GM20000 (cell line): ENCODE measurements around the gene GNG13.

Experiments
- DNase-seq: peaks from one replicate; pipeline ENCODE4 v3.0.0; 2012; ENCODE audit warnings: low spot score
- TF ChIP-seq, protein P1 (sequence below): IDR thresholded peaks from 2 replicates; pipeline ENCODE4 v1.5.1; 2012; ENCODE audit warnings: mild to moderate bottlenecking, control low read depth; ENCODE audit errors: extremely low read depth, missing control alignments

The GNG13 gene, protein sequence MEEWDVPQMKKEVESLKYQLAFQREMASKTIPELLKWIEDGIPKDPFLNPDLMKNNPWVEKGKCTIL

DNA sequence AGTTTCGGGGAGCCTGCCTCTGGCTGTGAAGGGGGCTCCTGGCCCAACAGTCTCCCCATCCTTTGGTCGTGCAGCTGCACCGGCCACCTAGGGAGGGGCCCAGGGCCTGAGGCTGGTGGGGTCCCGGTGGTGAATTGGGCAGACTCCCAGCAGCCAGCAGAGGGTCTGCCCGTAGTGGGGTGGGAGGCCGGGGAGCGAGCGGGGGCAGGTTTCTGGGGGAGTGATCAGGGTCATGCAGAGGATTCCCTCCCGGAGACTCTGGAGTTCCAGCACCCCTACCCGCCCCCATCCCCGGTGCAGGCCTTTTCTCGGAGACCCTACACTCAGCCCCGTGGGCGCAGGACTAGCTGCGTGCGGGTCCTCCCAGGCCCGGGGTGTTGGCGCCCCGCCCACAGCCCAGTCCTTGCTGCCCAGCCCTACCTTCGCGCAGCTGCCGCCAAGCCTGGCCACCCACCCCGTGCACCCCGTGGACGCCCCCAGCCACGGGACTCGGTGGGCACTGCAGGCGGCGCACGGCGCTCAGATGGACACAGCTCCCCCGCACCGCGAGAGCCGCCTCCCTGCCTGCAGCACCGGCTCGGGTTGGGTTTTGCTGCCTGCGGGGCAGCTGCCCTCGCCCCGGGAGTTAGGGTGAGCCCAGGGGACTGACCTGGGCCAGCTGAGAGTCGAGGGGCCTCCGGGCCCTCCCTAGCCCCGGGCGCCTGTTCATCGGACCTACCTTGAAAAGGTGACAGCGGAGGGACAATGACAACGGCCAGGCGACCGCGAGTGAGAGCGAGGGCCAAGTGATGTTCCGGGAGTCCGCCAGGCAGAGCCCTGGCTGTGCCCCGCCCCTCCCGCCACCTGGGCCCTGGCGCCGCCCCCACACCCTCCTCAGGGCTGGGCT lies at the start of gene GNG13:
TSS of gene GNG13 (minus strand) at position 787 of the 886 bp plus-strand sequence. CDS start 1,657 bp downstream, outside the sequence.
- TF ChIP-seq, protein P1, sequence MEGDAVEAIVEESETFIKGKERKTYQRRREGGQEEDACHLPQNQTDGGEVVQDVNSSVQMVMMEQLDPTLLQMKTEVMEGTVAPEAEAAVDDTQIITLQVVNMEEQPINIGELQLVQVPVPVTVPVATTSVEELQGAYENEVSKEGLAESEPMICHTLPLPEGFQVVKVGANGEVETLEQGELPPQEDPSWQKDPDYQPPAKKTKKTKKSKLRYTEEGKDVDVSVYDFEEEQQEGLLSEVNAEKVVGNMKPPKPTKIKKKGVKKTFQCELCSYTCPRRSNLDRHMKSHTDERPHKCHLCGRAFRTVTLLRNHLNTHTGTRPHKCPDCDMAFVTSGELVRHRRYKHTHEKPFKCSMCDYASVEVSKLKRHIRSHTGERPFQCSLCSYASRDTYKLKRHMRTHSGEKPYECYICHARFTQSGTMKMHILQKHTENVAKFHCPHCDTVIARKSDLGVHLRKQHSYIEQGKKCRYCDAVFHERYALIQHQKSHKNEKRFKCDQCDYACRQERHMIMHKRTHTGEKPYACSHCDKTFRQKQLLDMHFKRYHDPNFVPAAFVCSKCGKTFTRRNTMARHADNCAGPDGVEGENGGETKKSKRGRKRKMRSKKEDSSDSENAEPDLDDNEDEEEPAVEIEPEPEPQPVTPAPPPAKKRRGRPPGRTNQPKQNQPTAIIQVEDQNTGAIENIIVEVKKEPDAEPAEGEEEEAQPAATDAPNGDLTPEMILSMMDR, result no peak

DNA sequence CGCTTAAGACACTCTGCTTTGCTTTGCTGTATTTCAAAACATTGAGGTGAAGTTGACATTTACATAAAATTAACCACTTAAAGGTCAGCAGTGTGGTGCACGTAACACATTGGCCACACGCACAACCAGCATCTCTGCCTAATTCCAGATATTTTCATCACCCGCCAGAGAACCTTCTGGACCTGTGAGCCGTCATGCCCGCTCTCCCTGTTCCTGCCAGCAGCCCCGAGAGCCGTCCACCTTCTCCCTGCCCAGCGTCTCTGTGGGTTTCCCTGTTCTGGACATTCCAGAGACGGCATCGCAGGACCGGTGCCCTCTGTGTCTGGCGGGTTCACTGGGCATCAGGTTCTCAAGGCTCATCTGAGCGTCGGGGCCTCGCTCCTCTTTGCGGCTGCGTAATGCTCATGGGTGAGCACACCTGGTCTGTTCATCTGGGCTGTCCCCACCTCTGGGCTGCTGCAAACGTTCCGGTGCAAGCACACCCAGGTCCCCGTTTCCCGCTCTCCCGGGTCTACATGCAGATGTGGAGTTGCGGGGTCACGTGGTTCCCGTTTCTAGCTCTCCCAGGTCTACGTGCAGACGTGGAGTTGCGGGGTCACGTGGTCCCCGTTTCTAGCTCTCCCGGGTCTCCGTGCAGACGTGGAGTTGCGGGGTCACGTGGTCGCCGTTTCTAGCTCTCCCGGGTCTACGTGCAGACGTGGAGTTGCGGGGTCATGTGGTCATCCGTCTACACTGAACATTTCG lies 48.1 kb upstream of the GNG13 start:
- no peak for DNase-seq

More for the DNA sequence above, at the start of gene GNG13:
- DNase-seq, result no peak

DNA sequence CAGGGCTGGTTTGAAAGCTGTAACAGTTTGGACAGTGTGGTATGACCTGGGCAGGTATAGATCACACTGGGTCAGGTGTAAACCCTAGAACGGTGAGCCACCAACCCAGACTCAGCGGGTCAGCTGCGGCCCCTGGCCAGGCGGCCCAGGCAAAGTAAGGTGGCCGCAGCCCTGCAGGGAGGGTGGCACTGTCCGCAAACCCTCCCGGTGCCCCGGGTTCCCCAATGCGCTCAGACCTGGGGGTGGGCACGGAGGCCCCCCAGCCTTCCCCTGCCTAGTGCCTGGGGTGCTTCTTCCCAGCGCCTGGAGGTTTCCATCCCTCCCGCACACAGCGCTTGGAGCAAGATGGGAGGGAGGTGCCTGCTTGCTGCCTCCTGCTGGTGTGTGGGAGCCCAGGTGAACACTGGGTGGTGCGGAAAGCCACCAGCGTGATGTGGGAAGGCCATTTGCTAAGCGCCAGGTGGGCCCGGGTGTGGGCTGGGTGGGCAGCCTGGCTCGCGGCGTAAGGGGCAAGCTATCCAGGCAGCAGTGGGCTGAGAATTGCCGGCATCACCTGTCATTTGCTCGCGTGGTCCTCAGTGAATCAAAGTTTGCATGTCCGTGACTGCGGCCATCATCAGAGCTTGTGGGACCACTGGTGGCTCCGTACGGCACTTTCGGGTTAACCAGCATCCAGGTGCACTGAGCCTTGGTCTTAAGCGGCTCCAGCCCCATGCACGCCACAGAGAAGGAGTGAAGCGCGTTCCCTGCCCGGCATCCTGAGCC lies 47.3 kb upstream of the GNG13 start:
- TF ChIP-seq, protein P1, result no peak
- no peak for DNase-seq

More for the DNA sequence above, 48.1 kb upstream of the GNG13 start:
- TF ChIP-seq, protein P1, result no peak

DNA sequence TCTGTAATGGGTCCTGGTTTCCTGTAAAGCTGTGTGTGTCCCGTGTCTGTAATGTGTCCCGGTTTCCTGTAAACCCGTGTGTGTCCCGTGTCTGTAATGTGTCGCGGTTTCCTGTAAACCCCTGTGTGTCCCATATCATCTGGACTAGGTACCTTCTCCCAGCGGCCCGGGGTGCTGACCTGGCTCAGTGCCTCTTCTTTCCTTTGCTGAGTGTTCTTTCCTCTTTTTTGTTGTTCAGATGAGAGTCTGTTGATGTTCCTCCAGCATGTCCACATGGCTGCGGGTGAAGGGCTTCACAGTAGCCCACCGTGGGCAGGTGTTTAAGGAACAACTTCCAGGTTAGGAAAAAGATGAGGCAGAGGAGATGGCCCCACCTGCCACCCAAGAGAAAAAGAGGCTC lies 46.6 kb upstream of the GNG13 start:
- no peak for DNase-seq
- TF ChIP-seq, protein P1, result no peak

DNA sequence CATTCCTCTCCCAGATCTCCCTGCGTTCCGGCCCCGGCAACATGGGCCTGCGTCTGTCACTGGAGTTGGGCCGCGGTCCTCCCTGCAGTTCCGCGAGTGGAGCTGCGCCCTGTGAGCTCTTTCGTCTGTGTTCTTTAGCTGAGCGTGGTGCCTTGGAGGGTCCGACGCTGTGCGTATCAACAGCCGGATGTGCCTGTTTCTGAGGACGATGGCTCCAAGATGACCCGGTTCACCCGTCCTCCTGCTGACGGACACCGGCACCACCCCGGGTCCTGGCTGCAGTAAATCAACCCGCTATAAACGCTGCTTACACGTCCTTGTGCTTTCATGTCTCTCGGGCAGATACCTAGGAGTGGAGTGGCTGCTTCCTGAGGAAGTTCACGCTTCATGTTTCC lies 44.8 kb upstream of the GNG13 start:
- TF ChIP-seq, protein P1, result no peak

DNA sequence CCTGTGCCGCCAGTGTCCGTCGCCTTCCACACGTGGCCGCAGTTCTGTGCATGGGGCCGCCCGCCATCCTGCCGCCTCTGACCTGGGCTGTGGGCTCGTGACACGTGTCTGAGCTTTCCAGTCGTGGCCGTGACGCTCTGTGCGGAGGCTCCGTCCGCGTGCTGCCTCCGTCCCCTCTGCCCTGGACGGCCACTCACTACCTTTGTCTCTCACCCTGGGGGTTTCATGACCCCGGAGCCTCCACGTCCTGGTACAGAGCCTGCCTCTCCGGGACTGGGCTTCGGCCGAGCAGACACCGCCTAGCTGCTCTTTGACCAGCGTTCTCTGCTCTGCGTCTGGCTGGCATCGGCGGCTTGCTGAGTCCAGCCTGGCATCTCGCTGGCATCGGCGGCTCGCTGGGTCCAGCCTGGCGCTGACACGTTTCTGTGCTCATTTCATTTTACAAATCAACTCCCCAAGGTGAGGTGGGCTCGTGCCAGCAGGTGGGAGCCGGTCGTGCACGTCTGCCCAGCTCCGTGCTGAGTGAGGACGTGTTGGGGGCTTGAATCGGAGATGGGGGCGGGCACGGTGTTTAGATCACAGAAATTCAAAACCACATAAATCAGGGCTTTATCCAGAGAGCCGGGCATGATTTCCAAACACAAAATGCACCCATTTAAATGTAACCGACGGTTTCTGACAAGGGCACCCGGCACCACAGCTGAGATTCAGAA lies 44.3 kb upstream of the GNG13 start:
- TF ChIP-seq, protein P1, result no peak
- DNase-seq, result no peak

More for the DNA sequence above, 44.8 kb upstream of the GNG13 start:
- DNase-seq, result no peak
